HCT116 (cell line): ENCODE results near the gene TP63.

Experiments used
- CEBPB ChIP-seq: IDR thresholded peaks from 2 replicates; pipeline ENCODE4 v1.6.1; 2012; ENCODE audit warnings: low read depth
- ELF1 ChIP-seq: IDR thresholded peaks from 2 replicates; pipeline ENCODE4 v1.6.1; 2012; ENCODE audit warnings: low read depth, borderline replicate concordance
- JUND ChIP-seq: IDR thresholded peaks from 2 replicates; pipeline ENCODE4 v1.6.1; 2012
- POLR2A ChIP-seq: IDR thresholded peaks from 2 replicates; pipeline ENCODE4 v1.7.0; 2011; ENCODE audit warnings: borderline replicate concordance; ENCODE audit not compliant: insufficient read depth, insufficient read length; ENCODE audit errors: extremely low read depth
- POLR2AphosphoS5 ChIP-seq: IDR thresholded peaks from 2 replicates; pipeline ENCODE4 v1.6.1; 2011; ENCODE audit warnings: mild to moderate bottlenecking, low read depth, low read length, moderate library complexity
- RAD21 ChIP-seq: IDR thresholded peaks from 2 replicates; pipeline ENCODE4 v1.6.1; 2012; ENCODE audit warnings: low read depth, mild to moderate bottlenecking
- SIN3A ChIP-seq: IDR thresholded peaks from 2 replicates; pipeline ENCODE4 v1.6.1; 2012; ENCODE audit warnings: low read depth
- TCF7L2 ChIP-seq: IDR thresholded peaks from 2 replicates; pipeline ENCODE4 v1.7.0; 2011; ENCODE audit warnings: borderline replicate concordance, inconsistent platforms; ENCODE audit not compliant: insufficient read depth, insufficient read length; ENCODE audit errors: extremely low read depth
- ZFX ChIP-seq: fragments of 450-650 bp; IDR thresholded peaks from 2 replicates; pipeline ENCODE4 v1.6.1; 2017
- ZNF274 ChIP-seq: fragments of 200-500 bp; sonication (Bioruptor generic); IDR thresholded peaks from 2 replicates; pipeline ENCODE4 v1.6.1; 2014; ENCODE audit warnings: mild to moderate bottlenecking, low read depth, low read length, inconsistent platforms
- TF ChIP-seq, protein P1 (sequence below), 3 experiments: fragments of 200-600 bp in 1 of 3; sonication (generic) in 1 of 3; IDR thresholded peaks in 2 of 3; conservative IDR thresholded peaks in 1 of 3; 2 replicates each; pipeline ENCODE4 v1.5.1; 2012 to 2017; ENCODE audit warnings: low read depth in 2 of 3, low read length in 2 of 3, antibody characterized with exemption in 1 of 3, borderline replicate concordance in 1 of 3, control low read depth in 1 of 3, mild to moderate bottlenecking in 1 of 3, mixed read lengths in 1 of 3, mixed run types in 1 of 3, moderate library complexity in 1 of 3; ENCODE audit not compliant: insufficient read depth in 1 of 3

DNA sequence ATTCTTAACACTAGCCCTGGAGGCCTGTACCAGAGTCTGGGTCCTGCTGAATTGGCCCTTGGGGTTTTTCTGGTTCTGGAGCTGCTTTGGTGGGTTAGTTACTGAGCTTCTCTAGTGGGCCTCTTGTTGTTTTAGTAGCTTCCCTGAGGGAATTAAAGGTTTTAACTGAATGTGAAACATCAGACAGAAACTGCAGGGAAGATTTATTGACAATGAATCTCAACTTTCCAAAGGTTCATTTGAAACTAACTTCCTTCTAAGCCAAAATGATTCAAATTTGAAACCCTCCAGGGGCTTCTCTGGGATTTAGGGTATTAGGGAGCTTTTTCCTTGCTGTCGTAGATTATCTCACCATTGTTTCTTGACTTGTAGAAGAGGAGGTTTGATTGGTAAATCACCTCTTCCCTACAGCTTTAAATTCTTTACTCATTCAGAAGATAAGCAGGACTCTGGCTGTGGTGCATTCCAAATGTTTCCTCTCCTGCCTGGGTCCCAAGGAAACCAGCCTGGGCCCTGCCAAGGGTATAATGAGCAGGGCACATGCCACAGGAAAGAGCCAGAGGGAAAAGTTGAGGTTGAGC, 71.0 kb downstream of the TP63 start:
- TF ChIP-seq TCF7L2 (no peak), SIN3A (no peak), RAD21 (no peak), POLR2A (no peak), POLR2AphosphoS5 (no peak), ZNF274 (no peak), JUND (no peak), CEBPB (no peak), ZFX (no peak), ELF1 (no peak)
- TF ChIP-seq, protein P1, sequence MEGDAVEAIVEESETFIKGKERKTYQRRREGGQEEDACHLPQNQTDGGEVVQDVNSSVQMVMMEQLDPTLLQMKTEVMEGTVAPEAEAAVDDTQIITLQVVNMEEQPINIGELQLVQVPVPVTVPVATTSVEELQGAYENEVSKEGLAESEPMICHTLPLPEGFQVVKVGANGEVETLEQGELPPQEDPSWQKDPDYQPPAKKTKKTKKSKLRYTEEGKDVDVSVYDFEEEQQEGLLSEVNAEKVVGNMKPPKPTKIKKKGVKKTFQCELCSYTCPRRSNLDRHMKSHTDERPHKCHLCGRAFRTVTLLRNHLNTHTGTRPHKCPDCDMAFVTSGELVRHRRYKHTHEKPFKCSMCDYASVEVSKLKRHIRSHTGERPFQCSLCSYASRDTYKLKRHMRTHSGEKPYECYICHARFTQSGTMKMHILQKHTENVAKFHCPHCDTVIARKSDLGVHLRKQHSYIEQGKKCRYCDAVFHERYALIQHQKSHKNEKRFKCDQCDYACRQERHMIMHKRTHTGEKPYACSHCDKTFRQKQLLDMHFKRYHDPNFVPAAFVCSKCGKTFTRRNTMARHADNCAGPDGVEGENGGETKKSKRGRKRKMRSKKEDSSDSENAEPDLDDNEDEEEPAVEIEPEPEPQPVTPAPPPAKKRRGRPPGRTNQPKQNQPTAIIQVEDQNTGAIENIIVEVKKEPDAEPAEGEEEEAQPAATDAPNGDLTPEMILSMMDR (IDR thresholded peaks at IDR 0.05 in 2 of 3, conservative IDR thresholded peaks at IDR 0.05 in 1 of 3; ENCODE audit: borderline replicate concordance in 1 of 3, insufficient read depth in 1 of 3, low read depth in 2 of 3, low read length in 2 of 3): no peak
